CD4-positive, alpha-beta T cell treated with Interleukin-10 for 1 hour (primary cell): ENCODE data around the gene RSRC1.
"Not testable (repeated sequence)": the region's sequence is repeated elsewhere in the genome, so short reads cannot be mapped to it uniquely, and the experiment has no call there.

Source experiments
- DNase-seq: peaks from one replicate; pipeline ENCODE4 v3.0.0-alpha.2; 2020

The RSRC1 gene

DNA sequence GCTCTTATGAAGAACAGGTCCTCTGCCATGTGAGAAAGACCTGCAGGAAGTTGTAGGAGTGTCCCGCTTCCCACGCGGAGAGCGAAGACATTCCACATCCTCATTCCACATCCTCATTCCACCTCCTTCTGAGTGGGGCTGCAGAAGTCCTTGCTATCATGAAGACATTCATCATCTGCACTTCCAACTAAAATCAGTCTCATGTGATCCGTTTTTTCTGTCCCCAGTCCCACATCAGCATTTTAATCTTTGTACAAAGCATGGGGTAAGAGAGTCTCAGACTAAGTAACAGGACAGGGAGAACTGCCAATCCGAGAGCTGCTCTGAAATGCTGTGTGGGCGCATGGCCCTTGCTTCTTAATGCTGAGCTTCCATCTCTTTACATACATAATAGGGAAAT, 227.2 kb downstream of the RSRC1 start:
- DNase-seq: no peak

- DNase-seq: no peak
Observed at GRCh38 chr3:158339638-158340037, 229.7 kb downstream of the RSRC1 start.

DNA sequence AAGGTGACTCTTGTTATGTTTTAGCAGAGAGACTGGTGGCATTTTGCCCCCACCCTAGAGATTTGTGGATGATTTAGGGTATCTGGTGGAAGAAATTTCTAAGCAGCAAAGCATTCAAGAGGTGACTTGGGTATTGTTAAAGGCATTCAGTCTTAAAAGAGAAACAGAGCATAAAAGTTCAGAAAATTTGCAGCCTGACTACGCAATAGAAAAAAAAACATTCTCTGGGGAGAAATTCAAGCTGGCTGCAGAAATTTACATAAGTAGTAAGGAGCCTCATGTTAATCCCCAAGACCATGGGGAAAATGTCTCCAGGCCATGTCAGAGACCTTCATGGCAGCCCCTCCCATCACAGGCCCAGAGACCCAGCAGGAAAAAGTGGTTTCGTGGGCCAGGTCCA, 231.1 kb downstream of the RSRC1 start:
- not testable (repeated sequence) for DNase-seq

DNA sequence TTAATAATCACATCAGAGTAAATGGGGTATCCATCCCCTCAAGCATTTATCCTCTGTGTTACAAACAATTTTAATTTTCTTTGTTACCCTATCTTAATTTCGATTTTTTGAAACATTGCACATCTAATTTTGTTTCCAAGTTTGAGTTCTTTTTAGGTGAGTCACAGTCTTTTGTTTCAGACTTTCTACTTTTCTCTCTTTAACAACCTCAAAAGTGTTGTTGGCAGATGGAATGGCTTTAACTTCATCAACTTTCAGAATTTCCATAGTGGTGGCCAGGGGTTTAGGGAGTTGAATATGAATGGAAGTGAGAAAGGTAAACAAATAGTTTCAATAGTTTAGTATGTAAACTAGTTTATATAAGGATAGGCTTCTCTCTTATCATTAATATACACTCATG, 238.1 kb downstream of the RSRC1 start:
- no peak for DNase-seq

- no peak for DNase-seq
Observed at GRCh38 chr3:158350971-158351370, 241.1 kb downstream of the RSRC1 start.

GRCh38 chr3:158352551-158352950, 242.7 kb downstream of the RSRC1 start:
- no peak for DNase-seq

GRCh38 chr3:158354713-158355112, 244.8 kb downstream of the RSRC1 start:
- no peak for DNase-seq

DNA sequence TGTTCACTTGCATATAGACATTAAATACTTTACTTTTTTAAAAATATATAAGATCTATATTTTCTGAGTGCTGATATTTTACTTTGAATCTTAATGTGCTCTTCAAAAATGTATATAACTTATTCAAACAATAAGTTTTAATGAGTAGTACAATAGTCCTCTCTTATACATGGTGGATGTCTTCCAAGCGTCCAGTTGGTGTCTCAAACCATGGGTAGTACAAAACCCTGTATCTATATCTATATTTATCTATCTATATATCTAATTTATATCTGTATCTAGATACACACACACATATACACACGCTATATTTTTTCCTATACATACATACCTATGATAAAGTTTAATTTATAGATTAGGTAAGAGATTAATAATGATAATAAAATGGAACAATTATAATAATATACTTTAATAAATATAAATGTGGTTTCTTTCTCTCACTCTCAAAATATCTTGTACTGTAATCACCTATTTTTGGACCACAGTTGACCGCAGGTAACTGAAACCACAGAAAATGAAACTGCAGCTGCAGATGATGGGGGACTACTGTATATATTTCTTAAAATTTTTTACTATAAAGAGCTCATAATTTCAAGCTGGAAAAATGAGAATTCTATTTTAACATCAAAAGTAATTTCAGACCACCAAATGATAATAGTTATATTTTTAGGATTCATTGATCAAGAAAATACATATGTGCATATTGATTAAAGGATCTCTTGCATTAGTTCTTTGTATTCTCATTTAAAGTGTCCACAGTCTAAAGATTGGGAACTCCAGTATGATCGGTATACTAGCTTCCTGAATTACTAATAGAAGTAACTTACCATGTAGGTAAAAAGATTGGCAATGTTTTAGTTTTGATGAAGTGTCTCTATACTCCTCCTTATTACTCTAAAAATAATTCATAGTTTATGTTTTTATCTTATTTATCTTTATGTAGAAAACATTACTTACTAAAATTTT, 246.0 kb downstream of the RSRC1 start:
- no peak for DNase-seq

- DNase-seq: no peak
Observed at GRCh38 chr3:158359339-158359738, 249.4 kb downstream of the RSRC1 start.

- DNase-seq: no peak
Observed at GRCh38 chr3:158360756-158361448, 251.0 kb downstream of the RSRC1 start.

DNA sequence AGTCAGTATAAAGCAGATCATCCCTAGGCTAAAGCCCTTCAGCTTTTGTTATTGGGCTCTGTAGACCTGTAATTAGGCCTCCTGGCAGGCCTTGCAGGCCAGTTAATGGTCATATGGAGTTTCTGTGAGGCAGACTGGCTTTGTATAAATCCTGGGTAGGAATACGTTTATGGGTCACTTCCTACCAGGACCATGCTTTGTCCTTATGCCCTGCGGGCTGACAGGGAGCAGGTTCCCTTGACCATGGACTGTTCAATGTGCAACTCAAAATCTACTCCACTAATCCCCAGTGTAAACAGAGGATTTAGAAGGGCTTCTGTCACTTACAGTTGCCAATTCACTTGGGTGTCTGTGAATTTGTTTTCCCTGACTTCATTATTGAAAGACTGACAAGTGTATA, 258.4 kb downstream of the RSRC1 start:
- no peak for DNase-seq

- no peak for DNase-seq
Observed at GRCh38 chr3:158369279-158369678, 259.4 kb downstream of the RSRC1 start.

GRCh38 chr3:158379517-158379916, 269.6 kb downstream of the RSRC1 start:
- no peak for DNase-seq

DNA sequence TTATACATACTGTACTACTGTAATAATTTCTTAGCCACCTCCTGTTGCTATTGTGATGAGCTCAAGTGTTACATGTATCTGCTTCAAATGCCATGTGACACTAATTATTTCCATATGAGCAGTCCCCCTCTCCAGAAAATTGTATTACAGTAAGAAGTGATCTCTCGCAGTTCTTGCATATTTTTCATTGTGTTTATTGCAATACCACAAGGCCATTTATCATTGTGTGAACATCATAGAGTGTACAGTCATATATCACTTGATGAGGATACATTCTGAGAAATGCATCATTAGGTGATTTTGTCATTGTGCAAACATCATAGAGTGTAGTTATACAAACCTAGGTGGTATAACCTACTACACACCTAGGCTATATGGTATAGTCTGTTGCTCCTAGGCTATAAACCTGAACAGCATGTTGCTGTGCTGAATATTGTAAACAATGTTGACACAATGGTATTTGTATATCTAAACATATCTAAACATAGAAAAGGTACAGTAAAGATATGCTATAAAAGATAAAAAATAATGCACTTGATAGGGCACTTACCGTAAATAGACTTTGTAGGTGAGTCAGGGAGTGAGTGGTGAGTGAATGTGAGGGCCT, 271.5 kb downstream of the RSRC1 start:
- no peak for DNase-seq

DNA sequence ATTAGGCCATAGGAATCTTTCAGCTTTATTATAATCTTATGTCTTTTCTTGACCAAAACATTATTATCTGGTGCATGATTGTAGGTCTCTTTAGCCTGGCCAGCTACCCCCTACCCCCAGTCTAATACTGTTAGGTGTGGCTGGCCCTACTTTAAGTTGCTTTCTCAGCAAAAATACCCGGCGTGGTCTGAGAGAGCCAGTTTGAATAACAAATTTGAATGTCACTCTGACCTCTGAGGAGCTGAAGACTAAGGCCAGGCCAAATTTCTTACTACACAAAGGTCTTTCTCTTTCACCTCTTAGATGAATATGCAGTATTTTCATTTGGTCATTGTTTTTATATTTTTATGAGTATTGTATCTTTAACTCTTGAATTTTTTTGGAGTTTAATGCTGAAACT, 272.6 kb downstream of the RSRC1 start:
- no peak for DNase-seq

DNA sequence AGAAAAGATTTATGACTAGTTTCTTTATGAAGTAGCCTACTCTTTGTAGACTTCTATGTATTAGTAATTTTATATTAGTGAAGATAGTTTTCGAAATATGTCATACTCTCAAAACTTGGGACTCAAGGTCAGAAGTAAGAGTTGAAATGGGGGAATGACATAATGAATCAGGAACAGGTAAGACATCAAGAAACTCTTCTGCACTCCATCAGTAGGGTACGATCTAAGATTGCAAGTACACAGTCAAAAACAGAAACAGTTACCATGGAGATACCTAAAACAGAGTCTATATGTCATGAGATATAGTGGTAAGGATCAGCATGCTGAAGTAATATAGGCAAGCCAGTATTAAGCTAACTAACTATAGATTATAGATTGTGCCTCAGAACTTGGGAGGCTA, 274.1 kb downstream of the RSRC1 start:
- DNase-seq: no peak

DNA sequence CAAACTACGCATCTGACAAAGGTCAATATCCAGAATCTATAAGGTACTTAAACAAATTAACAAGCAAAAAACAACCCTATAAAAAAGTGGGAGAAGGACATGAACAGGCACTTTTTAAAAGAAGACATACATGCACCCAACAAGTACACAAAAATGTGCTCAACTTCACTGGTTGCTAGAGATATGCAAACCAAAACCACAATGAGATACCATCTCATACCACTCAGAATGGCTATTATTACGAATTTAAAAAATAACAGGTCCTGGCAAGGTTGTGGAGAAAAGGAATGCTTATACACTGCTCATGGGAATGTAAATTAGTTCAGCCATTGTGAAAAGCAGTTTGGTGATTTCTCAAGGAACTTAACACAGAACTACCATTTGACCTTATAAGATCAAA, 285.5 kb downstream of the RSRC1 start:
- no peak for DNase-seq

DNA sequence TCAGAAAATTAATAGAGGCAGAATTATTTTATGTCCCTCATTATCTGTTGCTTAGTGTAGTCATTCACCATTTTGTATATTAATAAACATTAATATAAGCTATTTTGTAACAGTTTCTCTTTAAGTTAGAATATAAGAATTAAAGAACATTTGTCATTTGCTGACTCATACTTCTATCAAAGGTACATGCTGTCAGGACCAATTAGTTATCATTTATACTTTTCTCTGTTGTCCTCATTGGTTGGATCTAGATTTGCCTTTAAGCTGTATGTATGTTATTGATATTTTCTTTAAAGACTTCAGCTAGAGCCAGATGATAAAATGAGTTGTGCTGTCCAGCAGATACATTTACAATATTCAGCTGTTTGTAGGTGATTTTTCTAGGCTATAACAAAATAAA, 292.7 kb downstream of the RSRC1 start:
- DNase-seq: no peak

DNA sequence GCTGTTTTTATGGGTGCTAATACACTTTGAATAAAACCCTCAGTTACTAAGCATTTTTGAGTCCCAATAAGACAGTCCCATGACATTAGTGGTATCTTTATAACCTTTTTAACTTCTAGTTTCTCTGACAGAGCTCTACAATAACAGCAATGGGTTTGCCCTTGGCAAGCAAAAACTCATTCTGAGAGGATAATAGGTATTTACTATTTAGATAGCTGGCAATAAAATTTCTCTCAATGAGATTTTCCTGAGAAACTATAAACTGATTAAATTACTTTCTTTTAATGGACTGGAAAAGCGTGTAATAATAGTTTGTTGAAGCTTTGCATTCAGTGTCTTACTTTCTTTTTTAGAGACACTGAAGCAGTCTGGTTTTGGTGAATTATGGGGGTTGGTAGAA, 293.1 kb downstream of the RSRC1 start:
- DNase-seq: no peak

DNA sequence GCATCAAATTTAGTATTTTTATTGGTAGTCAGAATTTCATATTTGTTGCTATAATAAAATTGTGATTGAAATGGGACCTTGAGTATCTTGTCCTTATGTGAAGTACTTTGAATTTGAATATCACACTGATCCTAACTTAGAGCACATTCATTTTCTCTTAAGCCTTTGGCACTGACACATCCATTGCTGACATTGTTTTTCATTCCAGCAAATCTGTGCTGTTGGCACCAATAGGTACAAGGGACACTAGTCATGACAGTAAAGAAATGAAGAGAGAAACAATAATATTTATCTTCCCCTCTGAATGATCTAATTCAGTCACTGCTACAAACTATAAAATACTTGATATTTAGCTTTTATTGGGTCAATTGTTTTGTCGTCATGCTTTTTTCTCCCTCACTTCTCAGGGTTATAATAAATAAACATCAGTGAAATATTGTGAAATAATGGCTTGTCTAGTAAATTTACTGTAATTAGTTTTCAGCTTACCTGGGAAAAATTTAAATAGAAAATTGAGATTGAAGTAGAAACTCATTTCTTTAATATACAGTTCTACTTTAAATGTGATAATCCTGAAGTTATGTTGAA, 294.3 kb downstream of the RSRC1 start:
- no peak for DNase-seq

GRCh38 chr3:158405507-158405906, 295.6 kb downstream of the RSRC1 start:
- no peak for DNase-seq

DNA sequence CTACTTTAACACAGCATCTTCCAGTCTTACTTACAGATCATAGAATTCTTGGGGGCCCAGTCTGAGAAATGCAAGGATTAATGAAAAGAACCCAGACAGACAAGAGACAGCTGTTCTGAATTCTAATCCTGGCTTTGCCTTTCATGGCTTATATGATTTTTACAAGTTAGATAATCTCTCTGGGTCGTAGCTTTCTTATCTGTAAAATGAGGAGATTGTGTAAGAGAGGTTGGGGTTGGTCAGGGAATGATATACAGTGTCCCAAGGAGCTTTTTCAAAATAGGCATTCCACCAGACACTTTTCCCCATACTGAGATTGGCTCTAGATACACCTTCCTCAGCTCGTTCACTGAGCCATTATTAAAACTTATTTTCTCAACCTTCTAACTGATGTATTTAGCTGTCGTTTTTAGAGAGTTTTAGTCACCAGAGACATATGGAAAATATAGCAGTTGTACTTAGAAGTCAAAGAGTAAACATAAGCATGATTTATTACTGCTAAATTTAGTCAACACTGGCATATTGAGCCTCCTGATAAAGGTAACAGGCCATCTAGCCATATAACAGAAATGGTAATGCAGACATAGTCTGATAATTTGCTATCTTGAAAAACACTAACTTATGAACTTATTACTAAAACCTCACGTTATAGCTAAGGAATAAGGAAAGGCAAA, 298.1 kb downstream of the RSRC1 start:
- DNase-seq: no peak

- not testable (repeated sequence) for DNase-seq
Observed at GRCh38 chr3:158408518-158408897, 298.6 kb downstream of the RSRC1 start.
